Mesenteric fat pad (tissue), 1 donor: Measurements from ENCODE around the gene LUZP2. TPM values are rescaled to one million over a fixed set of nuclear protein-coding genes. Genes with fewer than 3 reads are reported as not detected.

Experiments
- DNase-seq: peaks from one replicate; pipeline ENCODE4 v3.0.0-alpha.2; 2020; ENCODE audit warnings: low spot score
- total RNA-seq: library from RNA; stranded (reverse); fragmentation: NEBNext Ultra II Directional; extraction: Animal tissue kit (Norgen Biotek cat#: 25700); gene quantifications from one replicate; pipeline ENCODE4 v1.2.1, GENCODE V29; 2021
- donor health status: DM: yes; HTN: yes; CAD: no.

The LUZP2 gene
- total RNA-seq, 1 donor from 2014 or later, result 0.32 TPM

GRCh38 chr11:25066706-25067105 lies 569.9 kb downstream of the LUZP2 start:
- no peak for DNase-seq

- no peak for DNase-seq
Measured at GRCh38 chr11:25068451-25068850, 571.6 kb downstream of the LUZP2 start.

- no peak for DNase-seq
Measured at GRCh38 chr11:25094085-25094802, 597.4 kb downstream of the LUZP2 start.

- DNase-seq, result no peak
Measured at GRCh38 chr11:25119416-25119815, 622.6 kb downstream of the LUZP2 start.
